WI38 (cell line): ENCODE results near the gene EN2.
"Not testable (repeated sequence)": the region's sequence is repeated elsewhere in the genome, so short reads cannot be mapped to it uniquely, and the experiment has no call there.

Source experiments
- H3K4me3 ChIP-seq: 2 replicates; pipeline ENCODE4 v1.5.1; 2011; ENCODE audit warnings: low read depth, mild to moderate bottlenecking, control low read depth, low read length
- TF ChIP-seq, protein P1 (sequence below): IDR thresholded peaks from 2 replicates; pipeline ENCODE4 v1.5.1; 2012; ENCODE audit warnings: low read depth, mild to moderate bottlenecking, control low read depth, low read length

The EN2 gene

DNA sequence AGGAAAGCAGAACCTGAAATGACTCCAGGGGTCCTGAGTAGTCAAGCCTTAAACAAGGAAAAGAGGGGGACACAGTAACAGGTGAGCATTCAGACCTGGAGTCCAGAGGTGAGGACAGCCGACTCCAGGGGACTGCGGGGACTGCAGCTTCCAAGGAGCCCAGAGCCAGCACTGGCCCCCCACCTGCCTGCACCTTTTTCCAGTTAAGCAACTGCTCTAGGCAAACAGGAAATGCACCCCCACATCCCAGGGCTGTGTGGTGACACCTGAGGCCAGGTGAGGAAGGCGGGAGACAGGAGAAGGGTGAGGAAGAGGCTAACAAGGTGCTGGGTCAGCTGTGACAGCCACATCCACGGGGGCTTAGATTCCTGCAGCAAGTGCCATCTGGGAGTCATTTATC lies 20.1 kb upstream of the EN2 start:
- TF ChIP-seq, protein P1, sequence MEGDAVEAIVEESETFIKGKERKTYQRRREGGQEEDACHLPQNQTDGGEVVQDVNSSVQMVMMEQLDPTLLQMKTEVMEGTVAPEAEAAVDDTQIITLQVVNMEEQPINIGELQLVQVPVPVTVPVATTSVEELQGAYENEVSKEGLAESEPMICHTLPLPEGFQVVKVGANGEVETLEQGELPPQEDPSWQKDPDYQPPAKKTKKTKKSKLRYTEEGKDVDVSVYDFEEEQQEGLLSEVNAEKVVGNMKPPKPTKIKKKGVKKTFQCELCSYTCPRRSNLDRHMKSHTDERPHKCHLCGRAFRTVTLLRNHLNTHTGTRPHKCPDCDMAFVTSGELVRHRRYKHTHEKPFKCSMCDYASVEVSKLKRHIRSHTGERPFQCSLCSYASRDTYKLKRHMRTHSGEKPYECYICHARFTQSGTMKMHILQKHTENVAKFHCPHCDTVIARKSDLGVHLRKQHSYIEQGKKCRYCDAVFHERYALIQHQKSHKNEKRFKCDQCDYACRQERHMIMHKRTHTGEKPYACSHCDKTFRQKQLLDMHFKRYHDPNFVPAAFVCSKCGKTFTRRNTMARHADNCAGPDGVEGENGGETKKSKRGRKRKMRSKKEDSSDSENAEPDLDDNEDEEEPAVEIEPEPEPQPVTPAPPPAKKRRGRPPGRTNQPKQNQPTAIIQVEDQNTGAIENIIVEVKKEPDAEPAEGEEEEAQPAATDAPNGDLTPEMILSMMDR: no peak
- no peak overlapping the region for H3K4me3 ChIP-seq

DNA sequence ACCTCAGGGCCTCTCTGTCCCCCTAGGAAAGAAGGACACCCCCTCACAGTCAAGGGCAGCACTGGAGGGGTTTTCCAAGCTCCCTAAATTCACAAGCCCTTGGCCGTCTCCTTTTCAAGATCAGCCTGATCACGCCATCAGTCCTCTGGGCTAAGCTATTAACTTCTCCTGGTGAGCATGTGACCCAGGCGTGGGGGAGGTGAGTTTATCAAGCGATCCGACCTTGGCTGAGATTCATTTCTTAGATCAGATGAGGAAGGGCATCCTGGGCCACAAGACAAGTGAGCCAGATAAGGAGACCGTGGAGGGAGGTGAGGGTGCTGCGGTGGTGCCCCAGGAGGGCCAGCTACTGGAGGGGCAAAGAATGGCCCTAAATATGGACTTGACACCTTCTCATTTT lies 19.2 kb upstream of the EN2 start:
- no peak overlapping the region for H3K4me3 ChIP-seq
- TF ChIP-seq, protein P1: no peak

DNA sequence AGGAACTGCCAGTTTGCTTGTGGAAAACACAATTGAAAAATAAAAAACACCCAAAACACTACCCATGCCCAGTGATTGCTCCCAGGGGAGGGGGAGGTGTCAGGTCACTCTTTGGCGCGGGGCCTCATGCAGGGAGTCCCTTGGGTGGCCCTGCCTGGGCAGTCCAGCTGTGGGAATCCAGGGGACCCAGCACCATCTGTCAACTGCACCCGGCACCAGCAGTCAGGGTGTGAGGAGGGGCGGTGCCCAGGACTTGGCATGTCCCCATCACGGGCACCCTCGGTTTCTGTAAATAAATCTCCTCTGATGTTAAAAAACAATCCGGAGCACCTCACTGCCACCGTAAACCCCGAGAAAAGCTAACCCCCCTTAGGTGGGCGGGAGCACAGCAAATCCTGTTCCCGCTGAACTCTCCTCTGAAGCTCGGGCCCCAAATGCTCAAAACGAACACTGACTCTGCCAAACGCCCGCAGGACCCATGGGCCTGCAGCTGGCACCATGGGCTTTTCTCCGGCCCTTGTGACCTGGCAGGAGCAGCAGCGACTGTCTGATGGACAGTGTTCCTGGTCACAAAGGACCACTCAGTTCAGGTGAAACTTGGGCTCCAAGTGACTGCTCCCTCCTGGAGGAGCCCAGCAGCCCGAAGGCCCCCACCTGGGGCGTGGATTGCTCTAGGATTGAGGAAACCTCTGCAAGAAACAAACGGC lies 18.5 kb upstream of the EN2 start:
- TF ChIP-seq, protein P1: no peak
- H3K4me3 ChIP-seq: no peak overlapping the region

DNA sequence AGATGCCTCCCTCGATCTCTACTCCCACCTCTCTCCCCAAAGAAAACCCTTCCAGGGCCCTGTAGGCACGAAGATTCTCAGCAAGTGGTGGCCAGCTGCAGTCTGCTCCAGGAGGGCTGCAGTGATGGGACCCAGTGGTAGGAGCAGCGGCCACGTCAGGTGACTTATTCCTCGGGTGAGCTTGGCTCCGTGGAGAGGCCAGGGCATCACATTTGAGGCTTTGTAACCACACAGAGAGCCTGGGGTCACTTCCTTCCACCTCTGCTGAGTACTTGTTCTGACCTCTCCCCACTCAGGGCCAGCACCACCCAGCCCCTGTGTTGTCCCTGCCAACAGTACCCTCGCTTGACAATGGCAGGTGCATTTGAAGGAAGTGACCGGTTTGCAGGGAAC lies 17.9 kb upstream of the EN2 start:
- H3K4me3 ChIP-seq: no peak overlapping the region
- TF ChIP-seq, protein P1: no peak

DNA sequence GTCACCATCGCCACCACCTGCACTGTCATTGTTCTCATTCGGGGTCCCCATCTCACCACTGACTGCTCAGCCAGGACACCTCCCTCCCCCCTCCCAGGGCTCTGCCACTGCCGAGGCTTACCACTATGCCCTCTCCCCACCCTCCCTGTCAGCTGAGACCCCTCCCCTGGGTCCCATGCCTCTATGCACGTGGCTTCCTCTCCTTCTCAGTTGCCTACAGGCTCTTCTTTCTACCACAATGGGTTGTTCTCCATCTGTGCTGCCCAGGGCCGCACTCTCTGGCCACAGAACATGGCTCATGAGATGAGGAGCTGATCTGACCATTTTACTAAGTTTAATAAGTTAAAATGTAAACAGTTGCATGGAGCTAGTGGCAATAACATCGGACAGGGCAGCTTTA lies 16.1 kb upstream of the EN2 start:
- H3K4me3 ChIP-seq: no peak overlapping the region
- TF ChIP-seq, protein P1: no peak

DNA sequence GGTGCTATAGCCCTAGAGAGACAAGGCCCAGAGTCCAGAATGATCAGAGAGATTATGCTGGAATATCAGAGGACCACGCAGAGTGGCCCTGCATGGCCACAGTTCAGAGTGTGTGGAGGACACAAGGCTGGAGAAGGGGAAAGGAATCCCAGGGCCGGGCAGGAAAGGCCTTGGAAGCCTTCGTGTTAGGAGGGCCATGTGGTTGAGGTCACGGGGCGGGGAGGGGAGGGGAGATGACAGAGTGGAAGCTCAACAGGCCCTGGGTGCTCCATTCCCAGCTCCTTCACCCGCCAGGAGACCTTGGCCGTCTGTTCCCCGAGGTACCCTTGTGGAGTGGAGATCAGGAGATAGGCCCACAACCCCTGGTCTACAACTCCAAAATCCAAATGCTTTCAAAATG lies 13.2 kb upstream of the EN2 start:
- H3K4me3 ChIP-seq: no peak overlapping the region
- TF ChIP-seq, protein P1: no peak

DNA sequence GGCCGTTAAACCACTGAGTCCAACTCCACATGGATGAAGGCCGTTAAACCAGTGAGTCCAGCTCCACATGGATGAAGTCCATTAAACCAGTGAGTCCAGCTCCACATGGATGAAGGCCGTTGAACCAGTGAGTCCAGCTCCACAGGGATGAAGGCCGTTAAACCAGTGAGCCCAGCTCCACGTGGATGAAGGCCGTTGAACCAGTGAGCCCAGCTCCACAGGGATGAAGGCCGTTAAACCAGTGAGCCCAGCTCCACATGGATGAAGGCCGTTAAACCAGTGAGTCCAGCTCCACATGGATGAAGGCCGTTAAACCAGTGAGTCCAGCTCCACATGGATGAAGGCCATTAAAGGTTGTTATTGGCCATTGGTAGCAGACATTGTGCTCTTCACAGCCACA lies 12.3 kb upstream of the EN2 start:
- H3K4me3 ChIP-seq: not testable (repeated sequence)

DNA sequence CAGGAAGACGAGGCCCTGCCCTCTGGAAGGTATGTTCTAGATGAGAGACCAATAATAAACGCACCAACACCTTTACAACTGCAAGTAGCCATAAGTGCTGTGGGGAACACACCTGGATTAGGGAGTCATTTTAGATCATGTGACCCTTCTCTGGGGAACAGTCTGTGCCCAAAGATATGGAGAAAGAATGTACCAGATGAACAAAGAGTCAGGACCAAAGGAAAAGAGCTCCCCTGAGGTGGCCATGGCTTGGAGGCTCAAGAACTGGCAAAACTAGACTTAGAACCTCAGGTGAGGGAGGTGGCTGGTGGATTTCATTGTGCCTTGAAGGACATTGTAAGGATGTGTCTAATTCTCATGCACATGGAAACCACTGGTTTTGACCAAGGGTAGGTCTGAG lies 10.3 kb upstream of the EN2 start:
- no peak overlapping the region for H3K4me3 ChIP-seq
- TF ChIP-seq, protein P1: no peak
